ENCODE results near the gene MARVELD2. TPM values are rescaled to one million over a fixed set of nuclear protein-coding genes. Genes with fewer than 3 reads are reported as not detected.
"Not testable (repeated sequence)": the region's sequence is repeated elsewhere in the genome, so short reads cannot be mapped to it uniquely, and the experiment has no call there.

The MARVELD2 gene
- total RNA-seq, result 0.16 and 0.20 TPM in 2 replicates

- intact Hi-C loops (cut with micrococcal nuclease), result no loop called here
Measured at GRCh38 chr5:69414885-69415583, at the start of gene MARVELD2. MARVELD2 (plus strand) TSS chr5:69415116; CDS start chr5:69419386, 4,270 bp downstream.

- intact Hi-C loops (cut with micrococcal nuclease), result no loop called here
Measured at GRCh38 chr5:69367697-69368279, 47.1 kb upstream of the MARVELD2 start.

GRCh38 chr5:69368458-69369339, 46.2 kb upstream of the MARVELD2 start:
- intact Hi-C loops (cut with micrococcal nuclease), result loop anchor here (1.0 kb wide), 6 partner anchors 36 to 275 kb away; partner anchors contain the start of genes CCDC125, CCNB1, CDK7 and CENPH

- intact Hi-C loops (cut with micrococcal nuclease), result loop anchor here (1.0 kb wide), 6 partner anchors 37 to 276 kb away; partner anchors contain the start of genes CCDC125, CCNB1, CDK7 and CENPH
Measured at GRCh38 chr5:69369340-69370121, 45.4 kb upstream of the MARVELD2 start, which contains the start of the genes AK6, RAD17 and TAF9. AK6 (minus strand) TSS chr5:69369520; CDS start chr5:69369490, 30 bp downstream. RAD17 (plus strand) TSS chr5:69369818; CDS start chr5:69372209, 2,391 bp downstream. TAF9 (minus strand) TSS chr5:69369520; CDS start chr5:69365737, 3,783 bp downstream.

- intact Hi-C loops (cut with micrococcal nuclease), result not testable (repeated sequence)
Measured at GRCh38 chr5:69370335-69370734, 44.6 kb upstream of the MARVELD2 start.

GRCh38 chr5:69372394-69372793, 42.5 kb upstream of the MARVELD2 start:
- intact Hi-C loops (cut with micrococcal nuclease), result no loop called here

DNA sequence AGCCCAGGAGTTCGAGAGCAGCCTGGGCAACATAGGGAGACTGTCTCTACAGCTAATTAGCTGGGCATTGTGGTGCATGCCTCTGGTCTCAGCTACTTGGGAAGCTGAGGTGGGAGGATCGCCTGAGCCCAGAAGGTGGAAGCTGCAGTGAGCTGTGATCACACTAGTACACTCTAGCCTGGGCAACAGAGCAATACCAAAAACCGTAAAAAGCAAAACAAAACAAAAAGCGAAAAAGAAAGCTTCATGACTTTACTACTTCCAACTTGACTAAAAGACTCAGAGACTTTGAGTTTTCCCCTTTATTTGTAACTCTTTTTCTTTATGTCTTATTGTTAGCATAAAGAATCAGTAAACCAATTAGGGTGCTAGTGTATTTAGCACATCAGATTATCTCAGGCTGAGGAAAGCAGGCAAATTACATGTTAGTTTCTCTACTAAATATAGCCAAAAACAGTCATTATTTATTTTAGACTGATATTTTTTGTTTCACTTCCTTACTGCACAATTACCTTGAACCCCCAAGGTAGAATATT, 39.9 kb upstream of the MARVELD2 start:
- intact Hi-C loops (cut with micrococcal nuclease), result no loop called here

GRCh38 chr5:69378376-69378775, 36.5 kb upstream of the MARVELD2 start:
- intact Hi-C loops (cut with micrococcal nuclease), result no loop called here

DNA sequence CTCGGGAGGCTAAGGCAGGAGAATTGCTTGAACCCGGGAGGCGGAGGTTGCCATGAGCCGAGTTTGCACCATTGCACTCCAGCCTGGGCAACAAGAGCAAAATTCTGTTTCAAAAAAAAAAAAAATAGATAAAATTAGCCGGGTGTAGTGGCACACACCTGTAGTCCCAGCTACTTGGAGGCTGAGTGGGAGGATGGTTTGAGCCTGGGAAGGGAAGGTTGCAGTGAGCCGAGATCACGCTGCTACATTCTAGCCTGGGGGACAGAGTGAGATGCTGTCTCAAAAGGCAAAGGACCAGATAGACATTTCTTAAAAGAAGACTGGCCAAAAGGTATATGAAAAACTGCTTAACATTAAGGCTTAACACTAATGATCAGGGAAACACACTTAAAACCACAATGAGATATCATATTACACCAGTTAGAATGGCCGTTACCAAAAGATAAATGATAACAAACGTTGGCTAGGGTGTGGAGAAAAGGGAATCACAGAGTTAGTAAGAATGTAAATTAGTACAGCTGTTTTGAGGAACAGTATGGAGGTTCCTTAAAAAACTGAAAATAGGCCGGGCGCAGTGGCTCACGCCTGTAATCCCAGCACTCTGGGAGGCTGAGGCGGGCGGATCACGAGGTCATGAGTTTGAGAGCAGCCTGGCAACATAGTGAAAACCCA, 10.1 kb upstream of the MARVELD2 start:
- intact Hi-C loops (cut with micrococcal nuclease), result no loop called here

DNA sequence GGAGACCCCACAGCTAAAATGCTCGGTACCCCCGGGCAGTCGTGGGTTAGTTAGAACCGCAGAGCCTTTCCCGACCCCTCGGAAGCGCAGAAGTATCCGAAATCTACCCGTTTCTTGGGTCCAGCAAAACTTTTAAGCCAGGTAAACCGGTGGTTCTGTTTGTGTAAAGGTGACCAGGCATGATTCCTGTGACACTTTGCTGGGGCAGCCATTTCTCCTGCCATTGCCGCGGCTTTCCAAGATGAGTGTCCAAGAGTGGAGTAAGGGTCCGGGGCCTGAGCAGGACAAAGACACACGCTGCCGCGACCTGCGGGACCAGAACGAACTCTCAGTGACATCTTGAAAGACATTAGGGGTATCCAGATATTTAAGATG, 655 bp downstream of the MARVELD2 start:
- intact Hi-C loops (cut with micrococcal nuclease), result no loop called here

GRCh38 chr5:69416180-69416579, 1.3 kb downstream of the MARVELD2 start:
- intact Hi-C loops (cut with micrococcal nuclease), result no loop called here

DNA sequence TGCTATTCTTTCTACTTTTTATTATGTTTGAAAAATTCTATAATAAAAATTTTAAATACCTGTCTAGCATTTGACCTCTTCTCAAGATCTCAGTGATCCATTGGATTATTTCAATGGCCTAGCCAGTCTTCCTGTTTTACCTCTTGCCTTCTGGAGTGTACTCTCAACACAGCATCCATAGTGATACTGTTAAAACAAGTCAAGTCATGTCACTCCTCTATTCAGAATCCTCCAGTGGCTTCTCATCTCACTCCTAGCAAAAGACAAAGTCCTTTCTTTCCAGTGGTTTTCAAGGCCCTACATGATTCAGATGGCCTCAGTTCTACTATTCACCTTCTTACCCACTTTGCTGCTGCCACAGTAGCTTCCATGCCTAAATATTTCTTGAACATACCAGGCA, 1.8 kb downstream of the MARVELD2 start:
- intact Hi-C loops (cut with micrococcal nuclease), result no loop called here

GRCh38 chr5:69418554-69418953, 3.6 kb downstream of the MARVELD2 start:
- intact Hi-C loops (cut with micrococcal nuclease), result no loop called here

DNA sequence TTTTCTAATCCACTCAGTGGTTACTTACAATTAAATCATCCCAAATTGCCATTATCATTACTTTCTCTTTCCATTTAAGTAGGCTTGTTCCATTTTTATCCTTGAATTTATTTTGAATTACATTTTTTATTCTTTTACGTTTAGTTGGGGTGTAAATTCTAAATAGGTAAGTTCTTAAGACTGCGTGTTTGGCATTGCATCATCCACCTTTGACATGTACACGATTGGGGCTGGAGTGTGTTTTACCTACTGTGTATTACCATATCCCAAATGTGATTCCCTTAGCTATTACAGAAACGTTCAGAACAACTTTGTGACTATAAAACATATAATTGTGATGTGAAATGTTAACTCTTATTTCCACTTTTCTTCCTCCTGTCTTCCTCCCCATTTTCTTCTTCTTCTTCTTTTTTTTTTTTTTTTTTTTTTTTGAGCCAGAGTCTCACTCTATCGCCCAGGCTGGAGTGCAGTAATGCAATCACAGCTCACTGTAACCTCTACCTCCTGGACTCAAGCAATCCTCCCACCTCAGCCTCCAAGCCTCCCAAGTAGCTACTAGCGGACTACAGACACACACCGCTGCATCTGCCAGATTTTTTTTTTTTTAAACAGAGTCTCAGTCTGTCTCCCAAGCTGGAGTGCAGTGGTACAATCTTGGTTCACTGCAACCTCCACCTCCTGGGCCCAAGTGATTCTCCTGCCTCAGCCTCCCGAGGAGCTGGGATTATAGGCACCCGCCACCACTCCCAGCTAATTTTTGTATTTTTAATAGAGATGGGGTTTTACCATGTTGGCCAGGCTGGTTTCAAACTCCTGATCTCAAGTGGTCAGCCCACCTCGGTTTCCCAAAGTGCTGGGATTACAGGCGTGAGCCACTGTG, 16.7 kb downstream of the MARVELD2 start:
- intact Hi-C loops (cut with micrococcal nuclease), result no loop called here

GRCh38 chr5:69432412-69433206, 17.7 kb downstream of the MARVELD2 start:
- intact Hi-C loops (cut with micrococcal nuclease), result no loop called here

DNA sequence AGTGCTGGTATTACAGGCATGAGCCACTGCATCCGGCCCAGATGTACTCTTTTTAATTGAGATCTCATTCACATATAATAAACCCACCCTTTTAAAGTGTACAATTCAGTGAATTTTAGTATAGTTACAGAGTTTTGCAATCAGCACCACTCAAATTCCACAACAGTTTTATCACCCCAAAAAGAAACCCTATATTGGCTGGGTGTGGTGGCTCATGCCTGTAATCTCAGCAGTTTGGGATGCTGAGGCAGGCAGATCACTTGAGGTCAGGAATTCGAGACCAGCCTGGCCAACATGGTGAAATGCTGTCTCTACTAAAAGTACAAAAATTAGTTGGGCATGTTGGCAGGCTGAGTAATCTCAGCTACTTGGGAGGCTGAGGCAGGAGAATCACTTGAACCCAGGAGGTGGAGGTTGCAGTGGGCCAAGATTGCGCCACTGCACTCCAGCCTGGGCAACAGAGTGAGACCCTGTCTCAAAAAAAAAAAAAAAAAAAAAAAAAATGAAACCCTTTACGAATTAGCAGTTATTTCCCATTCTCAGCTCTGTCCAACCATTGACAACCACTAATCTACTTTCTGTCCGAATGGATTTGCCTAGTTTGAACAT, 20.5 kb downstream of the MARVELD2 start:
- intact Hi-C loops (cut with micrococcal nuclease), result not testable (repeated sequence)

- intact Hi-C loops (cut with micrococcal nuclease), result no loop called here
Measured at GRCh38 chr5:69444127-69444754, 29.3 kb downstream of the MARVELD2 start.
